Gastrocnemius medialis (tissue), 4 donors: Measurements from ENCODE around the gene OR10A2.

Experiments used
- POLR2A ChIP-seq, 2 donors: fragments of 450-650 bp; IDR thresholded peaks; one replicate each; pipeline ENCODE4 v1.6.1; 2017; ENCODE audit warnings: antibody characterized with exemption in 2 of 2, mild to moderate bottlenecking in 2 of 2, moderate library complexity in 2 of 2
- TF ChIP-seq, protein P1 (sequence below), 5 experiments: fragments of 450-650 bp in 3 of 5; fragments of 200-600 bp in 2 of 5; sonication (generic) in 2 of 5; IDR thresholded peaks in 4 of 5; conservative IDR thresholded peaks in 1 of 5; 1 replicate in 4 of 5; 2 replicates in 1 of 5; pipeline ENCODE4 v1.5.1; 2016 to 2019; ENCODE audit warnings: antibody characterized with exemption in 5 of 5, mild to moderate bottlenecking in 3 of 5, moderate library complexity in 3 of 5

- TF ChIP-seq, protein P1, sequence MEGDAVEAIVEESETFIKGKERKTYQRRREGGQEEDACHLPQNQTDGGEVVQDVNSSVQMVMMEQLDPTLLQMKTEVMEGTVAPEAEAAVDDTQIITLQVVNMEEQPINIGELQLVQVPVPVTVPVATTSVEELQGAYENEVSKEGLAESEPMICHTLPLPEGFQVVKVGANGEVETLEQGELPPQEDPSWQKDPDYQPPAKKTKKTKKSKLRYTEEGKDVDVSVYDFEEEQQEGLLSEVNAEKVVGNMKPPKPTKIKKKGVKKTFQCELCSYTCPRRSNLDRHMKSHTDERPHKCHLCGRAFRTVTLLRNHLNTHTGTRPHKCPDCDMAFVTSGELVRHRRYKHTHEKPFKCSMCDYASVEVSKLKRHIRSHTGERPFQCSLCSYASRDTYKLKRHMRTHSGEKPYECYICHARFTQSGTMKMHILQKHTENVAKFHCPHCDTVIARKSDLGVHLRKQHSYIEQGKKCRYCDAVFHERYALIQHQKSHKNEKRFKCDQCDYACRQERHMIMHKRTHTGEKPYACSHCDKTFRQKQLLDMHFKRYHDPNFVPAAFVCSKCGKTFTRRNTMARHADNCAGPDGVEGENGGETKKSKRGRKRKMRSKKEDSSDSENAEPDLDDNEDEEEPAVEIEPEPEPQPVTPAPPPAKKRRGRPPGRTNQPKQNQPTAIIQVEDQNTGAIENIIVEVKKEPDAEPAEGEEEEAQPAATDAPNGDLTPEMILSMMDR (IDR thresholded peaks at IDR 0.05 in 4 of 5, conservative IDR thresholded peaks at IDR 0.05 in 1 of 5): no peak
- TF ChIP-seq POLR2A (IDR thresholded peaks at IDR 0.05): no peak
Measured at GRCh38 chr11:6855971-6856541, 6.8 kb upstream of the OR10A2 start.
